ENCODE measurements around the gene LRCH3. TPM values are rescaled to one million over a fixed set of nuclear protein-coding genes. Genes with fewer than 3 reads are reported as not detected.

LRCH3 gene
- total RNA-seq, 1 donor from 2014 or later: 57.0 TPM

- intact Hi-C loops (cut with micrococcal nuclease): loop anchor here (10.0 kb wide), 1 partner anchor 49 kb away; no protein-coding TSS in a partner anchor
- H3K4me1 Mint-ChIP-seq (ENCODE audit: low read depth): peaks cover 42% of the 10 kb centered on the region
- no peak overlapping the region for H3K27ac Mint-ChIP-seq
Observed at GRCh38 chr3:197796087-197796486, 5.0 kb downstream of the LRCH3 start.

GRCh38 chr3:197798863-197799262 lies 7.8 kb downstream of the LRCH3 start:
- Mint-ChIP-seq H3K36me3 (ENCODE audit: low read depth) (peaks cover 11% of the 10 kb centered on the region), H3K27ac (no peak overlapping the region), H3K27me3 (ENCODE audit: low read depth) (no peaks in the 10 kb centered on the region), H3K9me3 (no peaks in the 10 kb centered on the region), H3K4me3 (ENCODE audit: low read depth) (no peak overlapping the region), H3K4me1 (ENCODE audit: low read depth) (peaks cover 57% of the 10 kb centered on the region)
- intact Hi-C loops (cut with micrococcal nuclease): loop anchor here (10.0 kb wide), 1 partner anchor 46 kb away; no protein-coding TSS in a partner anchor
- DNase-seq (ENCODE audit: low spot score): no peak

More at GRCh38 chr3:197796087-197796486, 5.0 kb downstream of the LRCH3 start:
- Mint-ChIP-seq H3K36me3 (ENCODE audit: low read depth) (peaks cover 18% of the 10 kb centered on the region), H3K4me3 (ENCODE audit: low read depth) (no peak overlapping the region), H3K9me3 (no peaks in the 10 kb centered on the region), H3K27me3 (ENCODE audit: low read depth) (no peaks in the 10 kb centered on the region)
- no peak for DNase-seq (ENCODE audit: low spot score)

- Mint-ChIP-seq H3K4me1 (ENCODE audit: low read depth) (peaks cover 47% of the 10 kb centered on the region), H3K9me3 (no peaks in the 10 kb centered on the region), H3K27me3 (ENCODE audit: low read depth) (no peaks in the 10 kb centered on the region), H3K27ac (peak overlapping the region; percentile 24), H3K36me3 (ENCODE audit: low read depth) (peaks cover 13% of the 10 kb centered on the region), H3K4me3 (ENCODE audit: low read depth) (no peak overlapping the region)
- no peak for DNase-seq (ENCODE audit: low spot score)
- intact Hi-C loops (cut with micrococcal nuclease): loop anchor here (2.0 to 10.0 kb wide), 2 partner anchors 48 to 206 kb away; no protein-coding TSS in a partner anchor
Observed at GRCh38 chr3:197800379-197800778, 9.3 kb downstream of the LRCH3 start.

- no peak for DNase-seq (ENCODE audit: low spot score)
- no peaks in the 10 kb centered on the region for H3K9me3 Mint-ChIP-seq
- intact Hi-C loops (cut with micrococcal nuclease): loop anchor here (1.0 to 10.0 kb wide), 3 partner anchors 9 to 207 kb away; no protein-coding TSS in a partner anchor
- peak overlapping the region; percentile 23 for H3K27ac Mint-ChIP-seq
- H3K4me1 Mint-ChIP-seq (ENCODE audit: low read depth): peaks cover 38% of the 10 kb centered on the region
- no peaks in the 10 kb centered on the region for H3K27me3 Mint-ChIP-seq (ENCODE audit: low read depth)
- H3K4me3 Mint-ChIP-seq (ENCODE audit: low read depth): no peak overlapping the region
- peaks cover 6% of the 10 kb centered on the region for H3K36me3 Mint-ChIP-seq (ENCODE audit: low read depth)
Observed at GRCh38 chr3:197801891-197802778, 11.1 kb downstream of the LRCH3 start.

- peaks cover 10% of the 10 kb centered on the region for H3K36me3 Mint-ChIP-seq (ENCODE audit: low read depth)
- peaks cover 41% of the 10 kb centered on the region for H3K4me1 Mint-ChIP-seq (ENCODE audit: low read depth)
- no peak overlapping the region for H3K4me3 Mint-ChIP-seq (ENCODE audit: low read depth)
- intact Hi-C loops (cut with micrococcal nuclease): loop anchor here (10.0 kb wide), 1 partner anchor 208 kb away; no protein-coding TSS in a partner anchor
- peak overlapping the region; percentile 14 for H3K27ac Mint-ChIP-seq
- H3K9me3 Mint-ChIP-seq: no peaks in the 10 kb centered on the region
- H3K27me3 Mint-ChIP-seq (ENCODE audit: low read depth): no peaks in the 10 kb centered on the region
- DNase-seq (ENCODE audit: low spot score): no peak
Observed at GRCh38 chr3:197802779-197803459, 11.9 kb downstream of the LRCH3 start.

GRCh38 chr3:197804511-197804910 lies 13.5 kb downstream of the LRCH3 start:
- Mint-ChIP-seq H3K4me1 (ENCODE audit: low read depth) (peaks cover 52% of the 10 kb centered on the region), H3K36me3 (ENCODE audit: low read depth) (peaks cover 17% of the 10 kb centered on the region), H3K27me3 (ENCODE audit: low read depth) (no peaks in the 10 kb centered on the region), H3K27ac (no peak overlapping the region), H3K9me3 (no peaks in the 10 kb centered on the region), H3K4me3 (ENCODE audit: low read depth) (no peak overlapping the region)
- intact Hi-C loops (cut with micrococcal nuclease): loop anchor here (10.0 kb wide), 1 partner anchor 210 kb away; no protein-coding TSS in a partner anchor
- no peak for DNase-seq (ENCODE audit: low spot score)

GRCh38 chr3:197807969-197808587 lies 17.0 kb downstream of the LRCH3 start:
- Mint-ChIP-seq H3K36me3 (ENCODE audit: low read depth) (peaks cover 24% of the 10 kb centered on the region), H3K27me3 (ENCODE audit: low read depth) (no peaks in the 10 kb centered on the region), H3K4me3 (ENCODE audit: low read depth) (no peak overlapping the region), H3K27ac (peak overlapping the region; percentile 38), H3K9me3 (no peaks in the 10 kb centered on the region), H3K4me1 (ENCODE audit: low read depth) (peaks cover 27% of the 10 kb centered on the region)
- intact Hi-C loops (cut with micrococcal nuclease): loop anchor here (2.0 to 10.0 kb wide), 2 partner anchors 15 to 213 kb away; no protein-coding TSS in a partner anchor
- DNase-seq (ENCODE audit: low spot score): no peak

GRCh38 chr3:197809356-197810020 lies 18.4 kb downstream of the LRCH3 start:
- H3K4me1 Mint-ChIP-seq (ENCODE audit: low read depth): peaks cover 23% of the 10 kb centered on the region
- no peak overlapping the region for H3K4me3 Mint-ChIP-seq (ENCODE audit: low read depth)
- intact Hi-C loops (cut with micrococcal nuclease): loop anchor here (2.0 to 10.0 kb wide), 2 partner anchors 17 to 215 kb away; no protein-coding TSS in a partner anchor
- H3K9me3 Mint-ChIP-seq: no peaks in the 10 kb centered on the region
- no peak for DNase-seq (ENCODE audit: low spot score)
- H3K27me3 Mint-ChIP-seq (ENCODE audit: low read depth): no peaks in the 10 kb centered on the region
- peak overlapping the region; percentile 3 for H3K27ac Mint-ChIP-seq
- H3K36me3 Mint-ChIP-seq (ENCODE audit: low read depth): peaks cover 28% of the 10 kb centered on the region

GRCh38 chr3:197810901-197811300 lies 19.8 kb downstream of the LRCH3 start:
- no peaks in the 10 kb centered on the region for H3K27me3 Mint-ChIP-seq (ENCODE audit: low read depth)
- peaks cover 27% of the 10 kb centered on the region for H3K36me3 Mint-ChIP-seq (ENCODE audit: low read depth)
- H3K4me1 Mint-ChIP-seq (ENCODE audit: low read depth): peaks cover 23% of the 10 kb centered on the region
- no peak overlapping the region for H3K27ac Mint-ChIP-seq
- no peaks in the 10 kb centered on the region for H3K9me3 Mint-ChIP-seq
- intact Hi-C loops (cut with micrococcal nuclease): no loop called here
- no peak overlapping the region for H3K4me3 Mint-ChIP-seq (ENCODE audit: low read depth)
- no peak for DNase-seq (ENCODE audit: low spot score)

- Mint-ChIP-seq H3K4me3 (ENCODE audit: low read depth) (no peak overlapping the region), H3K27ac (no peak overlapping the region), H3K36me3 (ENCODE audit: low read depth) (peaks cover 27% of the 10 kb centered on the region), H3K27me3 (ENCODE audit: low read depth) (no peaks in the 10 kb centered on the region), H3K4me1 (ENCODE audit: low read depth) (peaks cover 23% of the 10 kb centered on the region), H3K9me3 (no peaks in the 10 kb centered on the region)
- intact Hi-C loops (cut with micrococcal nuclease): no loop called here
- no peak for DNase-seq (ENCODE audit: low spot score)
Observed at GRCh38 chr3:197811343-197811742, 20.3 kb downstream of the LRCH3 start.

- DNase-seq (ENCODE audit: low spot score): no peak
- H3K36me3 Mint-ChIP-seq (ENCODE audit: low read depth): peaks cover 20% of the 10 kb centered on the region
- H3K27ac Mint-ChIP-seq: no peak overlapping the region
- H3K4me3 Mint-ChIP-seq (ENCODE audit: low read depth): no peak overlapping the region
- no peaks in the 10 kb centered on the region for H3K27me3 Mint-ChIP-seq (ENCODE audit: low read depth)
- intact Hi-C loops (cut with micrococcal nuclease): no loop called here
- H3K9me3 Mint-ChIP-seq: no peaks in the 10 kb centered on the region
- H3K4me1 Mint-ChIP-seq (ENCODE audit: low read depth): peaks cover 7% of the 10 kb centered on the region
Observed at GRCh38 chr3:197814372-197814771, 23.3 kb downstream of the LRCH3 start.
